Astrocyte (in vitro differentiated cells and primary cell): ENCODE results near the gene TMED6. TPM values are rescaled to one million over a fixed set of nuclear protein-coding genes. Genes with fewer than 3 reads are reported as not detected.

Experiments used
- DNase-seq: peaks from one replicate; pipeline ENCODE4 v3.0.0-alpha.2; 2010; ENCODE audit warnings: low read depth
- FAIRE-seq: peaks from 2 replicates; lab custom pipeline; 2011; peaks lifted over from hg19 to GRCh38; lab: Jason Lieb, UNC
- H2AFZ ChIP-seq: 2 replicates; pipeline ENCODE4 v1.6.0; 2012; ENCODE audit warnings: low read depth, low read length, inconsistent platforms
- H3K27ac ChIP-seq: 2 replicates; pipeline ENCODE4 v1.5.1; 2011; ENCODE audit warnings: low read depth, low read length, inconsistent platforms
- H3K27me3 ChIP-seq: 2 replicates; pipeline ENCODE4 v1.6.0; 2011; ENCODE audit warnings: low read length, inconsistent platforms; ENCODE audit not compliant: insufficient read depth
- H3K36me3 ChIP-seq: 2 replicates; pipeline ENCODE4 v1.5.1; 2011; ENCODE audit warnings: low read length, inconsistent platforms; ENCODE audit not compliant: insufficient read depth
- H3K4me1 ChIP-seq: 2 replicates; pipeline ENCODE4 v1.5.1; 2011; ENCODE audit warnings: low read length, inconsistent platforms; ENCODE audit not compliant: insufficient read depth
- H3K4me2 ChIP-seq: 2 replicates; pipeline ENCODE4 v1.6.0; 2012; ENCODE audit warnings: low read length, inconsistent platforms
- H3K4me3 ChIP-seq: 2 replicates; pipeline ENCODE4 v1.5.1; 2011; ENCODE audit warnings: low read depth, mild to moderate bottlenecking, low read length, inconsistent platforms; ENCODE audit not compliant: insufficient read depth
- H3K79me2 ChIP-seq: 2 replicates; pipeline ENCODE4 v1.6.0; 2012; ENCODE audit warnings: mild to moderate bottlenecking, low read length, inconsistent platforms; ENCODE audit not compliant: insufficient read depth
- H3K9ac ChIP-seq: 2 replicates; pipeline ENCODE4 v1.6.0; 2012; ENCODE audit warnings: mild to moderate bottlenecking, low read length, inconsistent platforms
- H3K9me3 ChIP-seq: 2 replicates; pipeline ENCODE4 v1.5.1; 2012; ENCODE audit warnings: low read depth, mild to moderate bottlenecking, low read length, inconsistent platforms; ENCODE audit not compliant: insufficient read depth
- H4K20me1 ChIP-seq: 2 replicates; pipeline ENCODE4 v1.6.0; 2012; ENCODE audit warnings: low read length, inconsistent platforms; ENCODE audit not compliant: insufficient read depth
- H3K27ac Mint-ChIP-seq: one replicate; pipeline ENCODE4 v1.8.0; 2021; ENCODE audit warnings: mild to moderate bottlenecking, mixed read lengths; ENCODE audit not compliant: unreplicated experiment
- H3K27me3 Mint-ChIP-seq: one replicate; pipeline ENCODE4 v1.8.0; 2021; ENCODE audit warnings: low read depth, mixed read lengths; ENCODE audit not compliant: unreplicated experiment
- H3K36me3 Mint-ChIP-seq: one replicate; pipeline ENCODE4 v1.8.0; 2021; ENCODE audit warnings: low read depth, mixed read lengths; ENCODE audit not compliant: unreplicated experiment
- H3K4me1 Mint-ChIP-seq: one replicate; pipeline ENCODE4 v1.8.0; 2021; ENCODE audit warnings: low read depth, mixed read lengths; ENCODE audit not compliant: unreplicated experiment
- H3K4me3 Mint-ChIP-seq: one replicate; pipeline ENCODE4 v1.8.0; 2021; ENCODE audit warnings: mild to moderate bottlenecking, moderate library complexity, mixed read lengths; ENCODE audit not compliant: unreplicated experiment
- H3K9me3 Mint-ChIP-seq: one replicate; pipeline ENCODE4 v1.8.0; 2021; ENCODE audit warnings: mild to moderate bottlenecking, mixed read lengths; ENCODE audit not compliant: unreplicated experiment
- EZH2 ChIP-seq: IDR thresholded peaks from 2 replicates; pipeline ENCODE4 v1.6.1; 2012; ENCODE audit warnings: mild to moderate bottlenecking, low read length, inconsistent platforms; ENCODE audit not compliant: insufficient read depth
- total RNA-seq: library from RNA; stranded (reverse); gene quantifications from 2 replicates; pipeline ENCODE4 v1.2.1, GENCODE V29; 2021
- TF ChIP-seq, protein P1 (sequence below): IDR thresholded peaks from 2 replicates; pipeline ENCODE4 v1.5.1; 2011; ENCODE audit warnings: low read depth, mild to moderate bottlenecking, inconsistent platforms, low read length, moderate library complexity; ENCODE audit not compliant: insufficient read depth

Gene TMED6
- total RNA-seq, 1 donor from 2014 or later, result 0.64 TPM

GRCh38 chr16:69319381-69319780 lies 32.2 kb downstream of the TMED6 start:
- Histone ChIP-seq H3K4me3 (no peak overlapping the region), H3K9ac (no peak overlapping the region), H3K9me3 (no peaks in the 10 kb centered on the region), H3K4me1 (no peaks in the 10 kb centered on the region), H3K27ac (no peak overlapping the region), H3K4me2 (no peak overlapping the region), H3K36me3 (peaks cover 58% of the 10 kb centered on the region), H2AFZ (no peak overlapping the region), H4K20me1 (peaks cover 73% of the 10 kb centered on the region), H3K79me2 (peaks cover 64% of the 10 kb centered on the region), H3K27me3 (no peaks in the 10 kb centered on the region)
- TF ChIP-seq EZH2, result no peak
- TF ChIP-seq, protein P1, sequence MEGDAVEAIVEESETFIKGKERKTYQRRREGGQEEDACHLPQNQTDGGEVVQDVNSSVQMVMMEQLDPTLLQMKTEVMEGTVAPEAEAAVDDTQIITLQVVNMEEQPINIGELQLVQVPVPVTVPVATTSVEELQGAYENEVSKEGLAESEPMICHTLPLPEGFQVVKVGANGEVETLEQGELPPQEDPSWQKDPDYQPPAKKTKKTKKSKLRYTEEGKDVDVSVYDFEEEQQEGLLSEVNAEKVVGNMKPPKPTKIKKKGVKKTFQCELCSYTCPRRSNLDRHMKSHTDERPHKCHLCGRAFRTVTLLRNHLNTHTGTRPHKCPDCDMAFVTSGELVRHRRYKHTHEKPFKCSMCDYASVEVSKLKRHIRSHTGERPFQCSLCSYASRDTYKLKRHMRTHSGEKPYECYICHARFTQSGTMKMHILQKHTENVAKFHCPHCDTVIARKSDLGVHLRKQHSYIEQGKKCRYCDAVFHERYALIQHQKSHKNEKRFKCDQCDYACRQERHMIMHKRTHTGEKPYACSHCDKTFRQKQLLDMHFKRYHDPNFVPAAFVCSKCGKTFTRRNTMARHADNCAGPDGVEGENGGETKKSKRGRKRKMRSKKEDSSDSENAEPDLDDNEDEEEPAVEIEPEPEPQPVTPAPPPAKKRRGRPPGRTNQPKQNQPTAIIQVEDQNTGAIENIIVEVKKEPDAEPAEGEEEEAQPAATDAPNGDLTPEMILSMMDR, result no peak
- no peak overlapping the region for H3K27ac Mint-ChIP-seq
- FAIRE-seq (no peak), DNase-seq (no peak)
- H3K9me3 Mint-ChIP-seq, result no peaks in the 10 kb centered on the region
- no peak overlapping the region for H3K4me3 Mint-ChIP-seq
- H3K4me1 Mint-ChIP-seq, result no peaks in the 10 kb centered on the region
- H3K36me3 Mint-ChIP-seq, result peaks cover 23% of the 10 kb centered on the region
- no peaks in the 10 kb centered on the region for H3K27me3 Mint-ChIP-seq

GRCh38 chr16:69318911-69319289 lies 32.7 kb downstream of the TMED6 start:
- TF ChIP-seq, protein P1, result no peak
- no peak for TF ChIP-seq EZH2
- Mint-ChIP-seq H3K36me3 (peaks cover 23% of the 10 kb centered on the region), H3K4me1 (no peaks in the 10 kb centered on the region), H3K27me3 (no peaks in the 10 kb centered on the region), H3K4me3 (no peak overlapping the region), H3K9me3 (no peaks in the 10 kb centered on the region), H3K27ac (no peak overlapping the region)
- no peaks in the 10 kb centered on the region for H3K4me1 ChIP-seq
- H3K9me3 ChIP-seq, result no peaks in the 10 kb centered on the region
- no peak overlapping the region for H3K27ac ChIP-seq
- no peak overlapping the region for H3K4me2 ChIP-seq
- no peaks in the 10 kb centered on the region for H3K27me3 ChIP-seq
- no peak for FAIRE-seq
- peaks cover 73% of the 10 kb centered on the region for H4K20me1 ChIP-seq
- H2AFZ ChIP-seq, result no peak overlapping the region
- H3K4me3 ChIP-seq, result no peak overlapping the region
- DNase-seq, result no peak
- H3K36me3 ChIP-seq, result peaks cover 54% of the 10 kb centered on the region
- no peak overlapping the region for H3K9ac ChIP-seq
- H3K79me2 ChIP-seq, result peaks cover 64% of the 10 kb centered on the region

GRCh38 chr16:69318177-69318910 lies 33.2 kb downstream of the TMED6 start:
- no peaks in the 10 kb centered on the region for H3K27me3 ChIP-seq
- H3K4me3 ChIP-seq, result no peak overlapping the region
- H3K79me2 ChIP-seq, result peaks cover 64% of the 10 kb centered on the region
- DNase-seq (no peak), FAIRE-seq (no peak)
- H3K4me2 ChIP-seq, result no peak overlapping the region
- no peaks in the 10 kb centered on the region for H3K9me3 Mint-ChIP-seq
- no peak for TF ChIP-seq EZH2
- TF ChIP-seq, protein P1, result no peak
- H2AFZ ChIP-seq, result no peak overlapping the region
- no peaks in the 10 kb centered on the region for H3K4me1 Mint-ChIP-seq
- H4K20me1 ChIP-seq, result peaks cover 75% of the 10 kb centered on the region
- H3K36me3 ChIP-seq, result peaks cover 53% of the 10 kb centered on the region
- no peaks in the 10 kb centered on the region for H3K9me3 ChIP-seq
- H3K9ac ChIP-seq, result no peak overlapping the region
- H3K4me1 ChIP-seq, result no peaks in the 10 kb centered on the region
- no peak overlapping the region for H3K27ac ChIP-seq
- no peaks in the 10 kb centered on the region for H3K27me3 Mint-ChIP-seq
- H3K4me3 Mint-ChIP-seq, result no peak overlapping the region
- peaks cover 23% of the 10 kb centered on the region for H3K36me3 Mint-ChIP-seq
- no peak overlapping the region for H3K27ac Mint-ChIP-seq
